Dedifferentiated amniotic fluid mesenchymal stem cell (primary cell): ENCODE results near the gene UBASH3B.

Source experiments
- DNase-seq: peaks from one replicate; pipeline ENCODE4 v3.0.0-alpha.2; 2016; ENCODE audit errors: extremely low spot score

Gene UBASH3B

GRCh38 chr11:122676638-122677037 lies 21.1 kb downstream of the UBASH3B start:
- DNase-seq: no peak

- DNase-seq: no peak
Observed at GRCh38 chr11:122677256-122677655, 21.7 kb downstream of the UBASH3B start.

GRCh38 chr11:122678406-122678805 lies 22.9 kb downstream of the UBASH3B start:
- DNase-seq: no peak

GRCh38 chr11:122679466-122679865 lies 23.9 kb downstream of the UBASH3B start:
- no peak for DNase-seq

- no peak for DNase-seq
Observed at GRCh38 chr11:122681070-122681469, 25.5 kb downstream of the UBASH3B start.

- DNase-seq: no peak
Observed at GRCh38 chr11:122681735-122682134, 26.2 kb downstream of the UBASH3B start.

- DNase-seq: no peak
Observed at GRCh38 chr11:122682464-122682863, 26.9 kb downstream of the UBASH3B start.

- DNase-seq: no peak
Observed at GRCh38 chr11:122685041-122685440, 29.5 kb downstream of the UBASH3B start.

- no peak for DNase-seq
Observed at GRCh38 chr11:122686111-122686510, 30.6 kb downstream of the UBASH3B start.

GRCh38 chr11:122690384-122690783 lies 34.9 kb downstream of the UBASH3B start:
- DNase-seq: no peak

- peak; percentile 48 for DNase-seq
Observed at GRCh38 chr11:122690801-122691548, 35.5 kb downstream of the UBASH3B start.

GRCh38 chr11:122691549-122692150 lies 36.1 kb downstream of the UBASH3B start:
- no peak for DNase-seq

GRCh38 chr11:122692444-122692843 lies 36.9 kb downstream of the UBASH3B start:
- no peak for DNase-seq

- DNase-seq: no peak
Observed at GRCh38 chr11:122695076-122695615, 39.6 kb downstream of the UBASH3B start.

- no peak for DNase-seq
Observed at GRCh38 chr11:122696662-122697061, 41.1 kb downstream of the UBASH3B start.

GRCh38 chr11:122697636-122698167 lies 42.2 kb downstream of the UBASH3B start:
- no peak for DNase-seq

- no peak for DNase-seq
Observed at GRCh38 chr11:122698392-122698791, 42.9 kb downstream of the UBASH3B start.

GRCh38 chr11:122700666-122701065 lies 45.1 kb downstream of the UBASH3B start:
- DNase-seq: no peak

- DNase-seq: no peak
Observed at GRCh38 chr11:122701143-122701542, 45.6 kb downstream of the UBASH3B start.

- no peak for DNase-seq
Observed at GRCh38 chr11:122703541-122704272, 48.2 kb downstream of the UBASH3B start.

GRCh38 chr11:122705396-122705795 lies 49.9 kb downstream of the UBASH3B start:
- no peak for DNase-seq
